Measurements from ENCODE around the gene CHMP4A. TPM values are rescaled to one million over a fixed set of nuclear protein-coding genes. Genes with fewer than 3 reads are reported as not detected.
"Not testable (repeated sequence)": the region's sequence is repeated elsewhere in the genome, so short reads cannot be mapped to it uniquely, and the experiment has no call there.

Gene CHMP4A
- total and polyA plus RNA-seq, 3 experiments from 2014 or later, result 86.4 to 159 (median 87.6) TPM

DNA sequence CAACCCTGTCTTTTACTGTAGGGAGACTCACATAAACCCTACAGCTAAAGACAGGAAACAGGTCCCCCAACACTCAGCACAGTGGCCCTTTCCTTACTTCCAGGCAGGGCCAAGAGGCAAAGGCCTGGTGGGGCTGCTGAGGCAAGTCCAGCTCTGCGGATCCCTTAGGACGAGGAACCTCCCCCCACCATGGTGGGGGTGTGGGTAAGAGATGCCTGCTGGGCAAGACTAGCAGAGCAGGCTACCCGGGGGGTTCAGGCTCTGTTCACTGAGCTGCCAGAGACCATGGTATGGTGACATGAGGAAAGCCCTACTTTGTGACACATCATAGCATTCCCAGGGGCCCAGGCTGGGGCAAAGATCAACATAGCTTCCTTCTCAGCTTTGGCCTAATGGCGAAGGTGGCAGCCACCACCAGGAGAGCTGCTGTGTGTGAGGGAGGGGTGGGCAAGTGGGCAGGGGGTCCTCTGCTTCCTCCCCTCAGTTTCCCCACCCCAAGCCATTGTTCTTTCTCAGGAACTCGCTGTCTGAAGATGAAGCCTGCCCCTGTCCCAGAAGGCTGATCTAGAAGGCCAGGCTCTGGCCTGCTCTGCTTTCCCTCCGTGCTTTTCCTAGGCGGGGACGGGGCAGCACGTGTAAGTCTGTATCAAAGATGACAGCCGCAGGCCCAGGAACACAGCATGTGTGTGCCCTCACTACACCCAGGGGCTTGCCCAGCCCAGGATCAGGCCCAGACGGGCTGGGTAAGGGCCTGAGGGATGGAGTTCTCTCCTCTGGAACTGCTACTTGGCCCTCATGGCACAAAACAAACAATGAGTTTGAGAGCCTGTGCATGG is 39.2 kb upstream of the CHMP4A start:
- H3K36me3 ChIP-seq (ENCODE audit: insufficient read depth, low read length), result peaks cover 6% of the 10 kb centered on the region
- H3K27ac ChIP-seq (ENCODE audit: low read depth, low read length), result no peak overlapping the region
- no peak overlapping the region for H3K27ac Mint-ChIP-seq
- no peaks in the 10 kb centered on the region for H3K9me3 ChIP-seq (ENCODE audit: low read length)
- no peak overlapping the region for H3K4me3 Mint-ChIP-seq
- no peaks in the 10 kb centered on the region for H3K27me3 ChIP-seq (ENCODE audit: insufficient read depth, low read length, poor library complexity, severe bottlenecking)
- no peaks in the 10 kb centered on the region for H3K4me1 ChIP-seq (ENCODE audit: insufficient read depth, low read length)
- ChIA-PET CTCF (interaction anchor here (0.7 to 4.3 kb wide), 4 partner anchors 9 to 81 kb away, joined by 3 to 25 read pairs (median 5); partner anchors contain the start of genes MDP1 and TINF2), POLR2A (no interaction called here)
- no peak overlapping the region for H3K4me3 ChIP-seq (ENCODE audit: low read length)
- no peaks in the 10 kb centered on the region for H3K9me3 Mint-ChIP-seq
- DNase-seq, result peak in 1 of 5 donors; percentile 14
- peaks cover 4 to 6% (median 6%) of the 10 kb centered on the region in 3 donors for H3K4me1 Mint-ChIP-seq
- peaks cover 0 to 47% (median 3%) of the 10 kb centered on the region in 3 donors for H3K36me3 Mint-ChIP-seq
- no peaks in the 10 kb centered on the region for H3K27me3 Mint-ChIP-seq

DNA sequence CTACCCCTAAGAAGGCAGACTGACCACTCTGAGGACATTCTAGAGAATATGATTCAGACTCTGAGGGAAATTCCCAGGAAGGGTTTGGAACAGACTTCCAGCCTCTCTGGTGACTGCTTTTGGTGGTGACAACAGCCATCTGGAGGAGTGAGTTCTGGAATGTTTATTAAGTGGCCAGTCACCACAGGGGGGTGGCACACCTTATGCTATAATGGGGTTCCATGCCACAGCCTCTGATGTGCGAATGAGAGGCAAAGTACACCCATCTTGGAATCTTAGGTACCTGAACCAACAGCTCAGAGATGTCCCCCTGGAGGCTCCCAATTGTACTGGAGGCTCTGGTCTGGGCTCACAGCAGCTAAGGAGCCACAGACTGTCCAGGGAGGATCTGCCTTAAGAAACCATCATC is 38.6 kb upstream of the CHMP4A start:
- no peaks in the 10 kb centered on the region for H3K4me1 ChIP-seq (ENCODE audit: insufficient read depth, low read length)
- ChIA-PET CTCF (interaction anchor here (0.7 to 4.3 kb wide), 5 partner anchors 9 to 81 kb away, joined by 3 to 25 read pairs (median 4); partner anchors contain the start of genes MDP1 and TINF2), POLR2A (no interaction called here)
- no peak overlapping the region for H3K4me3 ChIP-seq (ENCODE audit: low read length)
- H3K4me1 Mint-ChIP-seq, result peaks cover 7 to 11% (median 10%) of the 10 kb centered on the region in 3 donors
- no peaks in the 10 kb centered on the region for H3K9me3 Mint-ChIP-seq
- H3K36me3 Mint-ChIP-seq, result peaks cover 0 to 41% (median 3%) of the 10 kb centered on the region in 3 donors
- peak overlapping the region in 1 of 8 donors; percentile 41 for H3K27ac Mint-ChIP-seq
- no peaks in the 10 kb centered on the region for H3K27me3 Mint-ChIP-seq
- peaks cover 4% of the 10 kb centered on the region for H3K36me3 ChIP-seq (ENCODE audit: insufficient read depth, low read length)
- H3K9me3 ChIP-seq (ENCODE audit: low read length), result no peaks in the 10 kb centered on the region
- H3K27me3 ChIP-seq (ENCODE audit: insufficient read depth, low read length, poor library complexity, severe bottlenecking), result no peaks in the 10 kb centered on the region
- H3K4me3 Mint-ChIP-seq, result no peak overlapping the region
- H3K27ac ChIP-seq (ENCODE audit: low read depth, low read length), result no peak overlapping the region
- no peak for DNase-seq

DNA sequence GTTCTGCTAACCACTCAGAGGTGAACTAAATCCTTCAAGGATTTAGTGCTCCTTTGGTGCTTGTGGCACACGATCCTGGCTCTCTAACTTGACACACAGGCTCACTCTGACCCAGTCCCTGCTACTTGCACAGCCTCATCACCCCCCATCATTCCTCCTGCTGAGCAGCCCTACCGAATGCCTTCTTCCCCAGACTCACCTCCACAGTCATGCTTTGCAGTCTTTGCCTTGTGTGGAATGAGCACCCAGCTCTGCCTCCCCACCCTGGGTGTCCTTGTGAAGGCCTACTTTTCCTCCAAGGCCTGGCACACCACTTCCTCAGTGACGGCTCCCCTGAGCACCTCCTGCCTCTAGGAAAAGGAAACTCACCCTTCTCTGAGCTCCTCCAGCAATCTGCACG is 37.1 kb upstream of the CHMP4A start:
- Histone ChIP-seq H3K4me1 (ENCODE audit: insufficient read depth, low read length) (peaks cover 5% of the 10 kb centered on the region), H3K4me3 (ENCODE audit: low read length) (no peak overlapping the region), H3K27me3 (ENCODE audit: insufficient read depth, low read length, poor library complexity, severe bottlenecking) (no peaks in the 10 kb centered on the region), H3K27ac (ENCODE audit: low read depth, low read length) (no peak overlapping the region), H3K9me3 (ENCODE audit: low read length) (no peaks in the 10 kb centered on the region), H3K36me3 (ENCODE audit: insufficient read depth, low read length) (peaks cover 4% of the 10 kb centered on the region)
- H3K4me3 Mint-ChIP-seq, result no peak overlapping the region
- ChIA-PET CTCF (interaction anchor here (1.1 to 4.3 kb wide), 3 partner anchors 7 to 83 kb away, joined by 4 to 25 read pairs (median 4); partner anchors contain the start of gene TINF2), POLR2A (no interaction called here)
- no peak for DNase-seq
- H3K27me3 Mint-ChIP-seq, result no peaks in the 10 kb centered on the region
- H3K9me3 Mint-ChIP-seq, result no peaks in the 10 kb centered on the region
- peaks cover 10 to 14% (median 14%) of the 10 kb centered on the region in 3 donors for H3K4me1 Mint-ChIP-seq
- H3K27ac Mint-ChIP-seq, result peak overlapping the region in 5 of 8 donors; percentile 19 to 76 (median 68)
- peaks cover 0 to 31% (median 3%) of the 10 kb centered on the region in 3 donors for H3K36me3 Mint-ChIP-seq

DNA sequence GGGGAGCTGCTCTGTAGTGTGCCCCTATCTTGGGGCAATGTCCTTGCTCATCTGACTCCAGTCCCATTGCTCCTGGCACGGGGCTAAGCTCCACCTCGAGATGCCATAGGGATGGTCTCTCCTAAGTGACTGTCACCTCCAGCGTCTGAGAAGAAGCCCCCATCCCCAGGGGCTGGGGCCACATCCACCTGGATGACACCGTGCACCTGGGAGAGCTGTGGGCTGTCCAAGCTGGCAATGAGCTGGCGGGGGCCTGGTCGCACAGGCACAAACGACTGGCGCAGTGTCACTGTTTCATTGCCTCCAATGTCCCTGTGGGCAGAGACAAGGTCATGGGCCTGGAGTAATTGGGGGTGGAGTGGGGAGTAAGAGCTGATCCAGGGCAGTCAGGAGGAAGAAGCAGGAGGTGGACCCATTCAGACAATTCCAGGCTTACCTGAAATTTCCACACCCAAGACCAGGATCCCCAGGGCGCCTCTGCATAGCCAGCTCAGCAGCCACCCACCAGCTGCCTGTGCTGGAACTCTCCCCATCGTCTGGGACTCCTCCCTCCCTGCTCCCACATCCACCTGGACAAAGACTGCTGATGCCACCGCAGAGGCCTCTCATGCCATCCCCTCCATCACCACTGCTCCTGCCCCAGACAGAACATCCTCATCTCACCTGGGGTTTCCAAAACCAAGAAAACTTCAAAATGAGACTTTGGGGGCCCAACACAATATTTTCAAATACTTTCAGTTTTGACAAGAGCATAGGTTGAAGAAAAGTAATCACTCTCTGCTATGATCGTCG is 36.1 kb upstream of the CHMP4A start:
- Mint-ChIP-seq H3K4me3 (no peak overlapping the region), H3K36me3 (peaks cover 0 to 24% (median 3%) of the 10 kb centered on the region in 3 donors), H3K9me3 (no peaks in the 10 kb centered on the region), H3K4me1 (peaks cover 13 to 18% (median 18%) of the 10 kb centered on the region in 3 donors), H3K27ac (peak overlapping the region in 2 of 8 donors; percentile 47 to 58), H3K27me3 (no peaks in the 10 kb centered on the region)
- no peaks in the 10 kb centered on the region for H3K9me3 ChIP-seq (ENCODE audit: low read length)
- H3K36me3 ChIP-seq (ENCODE audit: insufficient read depth, low read length), result no peaks in the 10 kb centered on the region
- no peak overlapping the region for H3K4me3 ChIP-seq (ENCODE audit: low read length)
- peaks cover 5% of the 10 kb centered on the region for H3K4me1 ChIP-seq (ENCODE audit: insufficient read depth, low read length)
- peak in 1 of 5 donors; percentile 17 for DNase-seq
- ChIA-PET POLR2A (no interaction called here), CTCF (interaction anchor here (0.9 to 8.5 kb wide), 2 partner anchors 50 to 84 kb away, joined by 4 to 151 read pairs; partner anchors contain the start of genes DHRS1 and NOP9)
- H3K27ac ChIP-seq (ENCODE audit: low read depth, low read length), result no peak overlapping the region
- no peaks in the 10 kb centered on the region for H3K27me3 ChIP-seq (ENCODE audit: insufficient read depth, low read length, poor library complexity, severe bottlenecking)

DNA sequence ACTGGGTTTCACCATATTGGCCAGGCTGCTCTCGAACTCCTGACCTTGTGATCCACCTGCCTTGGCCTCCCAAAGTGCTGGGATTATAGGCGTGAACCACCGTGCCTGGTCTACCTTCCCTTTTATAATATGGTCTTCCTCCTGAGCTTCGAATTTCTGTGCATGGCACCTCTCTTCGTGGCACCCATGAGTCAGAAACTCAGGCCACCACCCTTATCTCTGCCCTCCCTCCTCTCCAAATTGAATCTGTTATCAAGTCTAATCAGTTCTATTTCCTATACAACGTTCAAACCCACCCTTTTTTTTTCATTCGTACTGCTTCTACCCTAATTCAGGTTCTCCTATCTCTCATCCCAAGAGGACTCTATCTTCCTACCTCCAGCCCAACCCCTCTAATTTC is 34.1 kb upstream of the CHMP4A start:
- DNase-seq, result no peak
- no peaks in the 10 kb centered on the region for H3K36me3 ChIP-seq (ENCODE audit: insufficient read depth, low read length)
- no peaks in the 10 kb centered on the region for H3K27me3 Mint-ChIP-seq
- H3K27me3 ChIP-seq (ENCODE audit: insufficient read depth, low read length, poor library complexity, severe bottlenecking), result no peaks in the 10 kb centered on the region
- H3K4me1 ChIP-seq (ENCODE audit: insufficient read depth, low read length), result peaks cover 13% of the 10 kb centered on the region
- POLR2A ChIA-PET, result interaction anchor here (1.8 to 1.9 kb wide), 2 partner anchors 24 to 183 kb away, joined by 7 to 12 read pairs; partner anchors contain the start of genes CBLN3, KHNYN and RABGGTA
- H3K4me3 Mint-ChIP-seq, result peak overlapping the region; percentile 1 to 55 (median 21)
- H3K27ac Mint-ChIP-seq, result peak overlapping the region; percentile 67 to 98 (median 86)
- CTCF ChIA-PET, result interaction anchor here (0.7 to 12.1 kb wide), 9 partner anchors 16 to 190 kb away, joined by 3 to 151 read pairs (median 8); partner anchors contain the start of genes CIDEB, DHRS1, LTB4R and LTB4R2
- H3K36me3 Mint-ChIP-seq, result peaks cover 0 to 16% (median 1%) of the 10 kb centered on the region in 3 donors
- H3K4me1 Mint-ChIP-seq, result peaks cover 22 to 33% (median 32%) of the 10 kb centered on the region in 3 donors
- H3K4me3 ChIP-seq (ENCODE audit: low read length), result no peak overlapping the region
- H3K9me3 ChIP-seq (ENCODE audit: low read length), result no peaks in the 10 kb centered on the region
- H3K27ac ChIP-seq (ENCODE audit: low read depth, low read length), result no peak overlapping the region
- H3K9me3 Mint-ChIP-seq, result no peaks in the 10 kb centered on the region

DNA sequence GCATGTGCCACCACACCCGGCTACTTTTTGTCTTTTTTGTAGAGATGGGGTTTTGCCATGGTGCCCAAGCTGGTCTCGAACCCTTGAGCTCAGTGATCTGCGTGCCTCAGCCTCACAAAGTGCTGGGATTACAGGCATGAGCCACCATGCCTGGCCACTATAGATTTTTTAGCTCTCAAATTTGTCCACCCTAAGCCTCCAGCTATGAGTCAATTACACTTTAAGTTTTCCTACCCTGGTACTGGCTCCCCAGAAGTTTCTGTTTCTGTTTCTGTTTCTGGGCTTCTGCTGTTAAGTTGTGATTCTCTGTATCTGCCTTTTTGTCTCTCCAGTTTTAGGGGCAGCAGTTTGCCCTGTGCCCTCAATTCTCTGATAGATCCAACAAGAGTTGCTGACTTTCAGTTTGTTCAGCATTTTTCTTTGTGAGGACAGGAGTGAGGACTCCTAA is 33.5 kb upstream of the CHMP4A start:
- Mint-ChIP-seq H3K4me1 (peaks cover 27 to 39% (median 39%) of the 10 kb centered on the region in 3 donors), H3K36me3 (peaks cover 0 to 21% (median 1%) of the 10 kb centered on the region in 3 donors), H3K9me3 (no peaks in the 10 kb centered on the region), H3K4me3 (peak overlapping the region; percentile 54 to 75 (median 66)), H3K27me3 (no peaks in the 10 kb centered on the region), H3K27ac (peak overlapping the region; percentile 79 to 98 (median 92))
- Histone ChIP-seq H3K9me3 (ENCODE audit: low read length) (no peaks in the 10 kb centered on the region), H3K4me1 (ENCODE audit: insufficient read depth, low read length) (peaks cover 15% of the 10 kb centered on the region), H3K36me3 (ENCODE audit: insufficient read depth, low read length) (no peaks in the 10 kb centered on the region), H3K27ac (ENCODE audit: low read depth, low read length) (no peak overlapping the region), H3K4me3 (ENCODE audit: low read length) (no peak overlapping the region), H3K27me3 (ENCODE audit: insufficient read depth, low read length, poor library complexity, severe bottlenecking) (no peaks in the 10 kb centered on the region)
- CTCF ChIA-PET, result interaction anchor here (0.7 to 12.1 kb wide), 9 partner anchors 17 to 190 kb away, joined by 3 to 151 read pairs (median 33); partner anchors contain the start of genes CBLN3, CIDEB, DHRS1 and KHNYN
- POLR2A ChIA-PET, result interaction anchor here (0.6 to 1.9 kb wide), 7 partner anchors 24 to 183 kb away, joined by 3 to 12 read pairs (median 4); partner anchors contain the start of genes CBLN3, DCAF11, IRF9 and KHNYN
- peak in 1 of 5 donors; percentile 35 for DNase-seq

DNA sequence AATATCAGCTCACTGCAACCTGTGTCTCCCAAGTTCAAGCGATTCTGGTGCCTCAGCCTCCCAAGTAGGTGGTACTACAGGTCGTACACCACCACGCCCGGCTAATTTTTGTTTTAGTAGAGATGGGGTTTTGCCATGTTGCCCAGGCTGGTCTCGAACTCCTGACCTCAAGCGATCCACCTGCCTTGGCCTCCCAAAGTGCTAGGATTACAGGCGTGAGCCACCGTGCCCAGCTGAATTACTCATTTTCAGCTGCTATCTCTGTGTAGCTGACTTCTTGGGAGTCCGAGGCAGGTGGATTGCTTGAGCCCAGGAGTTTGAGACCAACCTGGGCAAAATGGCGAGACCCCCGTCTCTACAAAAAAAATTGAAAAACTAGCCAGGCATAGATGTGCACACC is 32.1 kb upstream of the CHMP4A start:
- H3K4me3 ChIP-seq (ENCODE audit: low read length); H3K9me3 ChIP-seq (ENCODE audit: low read length); H3K27me3 ChIP-seq (ENCODE audit: insufficient read depth, low read length, poor library complexity, severe bottlenecking); H3K27me3 Mint-ChIP-seq; H3K27ac ChIP-seq (ENCODE audit: low read depth, low read length); H3K4me3 Mint-ChIP-seq; DNase-seq; H3K9me3 Mint-ChIP-seq; H3K36me3 ChIP-seq (ENCODE audit: insufficient read depth, low read length): not testable (repeated sequence)
- CTCF ChIA-PET, result interaction anchor here (0.7 to 12.1 kb wide), 8 partner anchors 25 to 186 kb away, joined by 3 to 151 read pairs (median 48); partner anchors contain the start of genes CBLN3, CIDEB, DHRS1 and KHNYN
- POLR2A ChIA-PET, result interaction anchor here (0.6 kb wide), 1 partner anchor 84 kb away, joined by 3 read pairs; no protein-coding TSS in a partner anchor
- Mint-ChIP-seq H3K4me1 (peaks cover 36 to 52% (median 52%) of the 10 kb centered on the region in 3 donors), H3K36me3 (peaks cover 0 to 23% (median 2%) of the 10 kb centered on the region in 3 donors), H3K27ac (peak overlapping the region in 4 of 8 donors; percentile 79 to 95 (median 91))
- peaks cover 29% of the 10 kb centered on the region for H3K4me1 ChIP-seq (ENCODE audit: insufficient read depth, low read length)

Measured in CD8-positive, alpha-beta memory T cell (primary cell).